GM18873 (cell line): ENCODE measurements around the gene ANKRD13C.
A peak's percentile ranks its signal among the peaks of the same experiment; 100 is the strongest.

ENCODE experiments used
- ATAC-seq: cut with Tn5 transposase; IDR thresholded peaks from one replicate; pipeline ENCODE4 v1.9.1; 2021; ENCODE audit warnings: mild to moderate bottlenecking, moderate library complexity, moderate number of reproducible peaks; ENCODE audit not compliant: unreplicated experiment, low FRiP score

The ANKRD13C gene

GRCh38 chr1:70222716-70223235 is 131.7 kb downstream of the ANKRD13C start:
- no peak for ATAC-seq

GRCh38 chr1:70221238-70222121 is 133.0 kb downstream of the ANKRD13C start, which contains the start of gene SRSF11:
TSS of gene SRSF11 (plus strand) at chr1:70221380. CDS start at chr1:70221637, 257 bp downstream.
- peak; percentile 82 for ATAC-seq

- peak; percentile 21 for ATAC-seq
Measured at GRCh38 chr1:70220517-70221237, 133.8 kb downstream of the ANKRD13C start.

GRCh38 chr1:70220015-70220414 is 134.5 kb downstream of the ANKRD13C start:
- no peak for ATAC-seq

- ATAC-seq: no peak
Measured at GRCh38 chr1:70211541-70211940, 143.0 kb downstream of the ANKRD13C start.

GRCh38 chr1:70210820-70211219 is 143.7 kb downstream of the ANKRD13C start:
- ATAC-seq: no peak
